HG03135 (cell line): ENCODE measurements around the gene POLR2E.
A peak's percentile ranks its signal among the peaks of the same experiment; 100 is the strongest.

Experiments
- ATAC-seq: cut with Tn5 transposase; IDR thresholded peaks from one replicate; pipeline ENCODE4 v1.9.1; 2021; ENCODE audit warnings: mild to moderate bottlenecking, moderate library complexity; ENCODE audit not compliant: unreplicated experiment

POLR2E gene

GRCh38 chr19:1082165-1082927, 12.8 kb downstream of the POLR2E start:
- no peak for ATAC-seq

- no peak for ATAC-seq
Measured at GRCh38 chr19:1081301-1082164, 13.6 kb downstream of the POLR2E start.

- ATAC-seq, result no peak
Measured at GRCh38 chr19:1080360-1081161, 14.6 kb downstream of the POLR2E start.

GRCh38 chr19:1079566-1080111, 15.5 kb downstream of the POLR2E start:
- ATAC-seq, result no peak

- ATAC-seq, result peak; percentile 57
Measured at GRCh38 chr19:1076951-1077350, 18.2 kb downstream of the POLR2E start.

- ATAC-seq, result no peak
Measured at GRCh38 chr19:1076046-1076386, 19.2 kb downstream of the POLR2E start.

- peak; percentile 34 for ATAC-seq
Measured at GRCh38 chr19:1074544-1075283, 20.5 kb downstream of the POLR2E start.

GRCh38 chr19:1073956-1074517, 21.1 kb downstream of the POLR2E start:
- ATAC-seq, result no peak

- ATAC-seq, result no peak
Measured at GRCh38 chr19:1073063-1073955, 21.9 kb downstream of the POLR2E start.

GRCh38 chr19:1072371-1073015, 22.7 kb downstream of the POLR2E start:
- no peak for ATAC-seq

GRCh38 chr19:1070931-1071791, 24.0 kb downstream of the POLR2E start:
- ATAC-seq, result no peak

- ATAC-seq, result no peak
Measured at GRCh38 chr19:1070576-1070930, 24.6 kb downstream of the POLR2E start.

- no peak for ATAC-seq
Measured at GRCh38 chr19:1069009-1069779, 26.0 kb downstream of the POLR2E start.

GRCh38 chr19:1068009-1069001, 26.9 kb downstream of the POLR2E start:
- no peak for ATAC-seq

GRCh38 chr19:1067341-1067957, 27.7 kb downstream of the POLR2E start:
- peak; percentile 14 for ATAC-seq
